Measurements from ENCODE around the gene ZFR.
"Not testable (repeated sequence)": the region's sequence is repeated elsewhere in the genome, so short reads cannot be mapped to it uniquely, and the experiment has no call there.

Gene ZFR

DNA sequence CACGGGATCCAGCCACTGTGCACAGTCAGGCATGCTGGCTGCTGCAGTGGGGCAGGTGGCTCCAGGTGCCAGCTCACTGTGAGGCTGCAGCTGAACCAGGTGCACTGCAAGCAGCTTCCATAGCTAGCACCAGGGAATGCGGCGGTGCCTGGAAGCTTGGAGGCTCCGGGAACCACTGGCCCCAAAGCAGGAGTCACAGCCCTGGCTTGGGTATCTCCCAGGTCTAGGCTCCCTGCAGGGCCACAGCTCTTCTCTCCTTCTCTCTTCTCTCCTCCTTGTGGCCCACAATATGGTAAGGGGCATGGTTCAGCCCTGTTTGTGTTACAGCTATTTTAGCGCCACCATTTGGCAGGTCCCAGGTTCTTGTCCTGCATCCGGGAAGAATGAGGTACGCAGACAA is 125.1 kb downstream of the ZFR start:
- no peak overlapping the region for H2AFZ ChIP-seq (ENCODE audit: low read depth, low read length)
- no peaks in the 10 kb centered on the region for H4K20me1 ChIP-seq (ENCODE audit: insufficient read depth, low read length)
- no peaks in the 10 kb centered on the region for H3K27me3 ChIP-seq (ENCODE audit: low read depth, low read length)
- no peak overlapping the region for H3K27ac ChIP-seq (ENCODE audit: low read length)
- H3K9me3 ChIP-seq (ENCODE audit: insufficient read depth, low read length): peaks cover 3% of the 10 kb centered on the region; the same call in 1 of the 2 replicates
- no peak overlapping the region for H3K4me2 ChIP-seq (ENCODE audit: low read length)
- no peak overlapping the region for H3K9ac ChIP-seq (ENCODE audit: low read length)
- no peaks in the 10 kb centered on the region for H3K4me1 ChIP-seq (ENCODE audit: low read length)
- no peak for TF ChIP-seq CTCF (IDR thresholded peaks at IDR 0.05; ENCODE audit: low read depth, low read length)
- TF ChIP-seq EZH2phosphoT487 (IDR thresholded peaks at IDR 0.05; ENCODE audit: low read depth): no peak
- no peaks in the 10 kb centered on the region for H3K79me2 ChIP-seq (ENCODE audit: low read length)
- H3K4me3 ChIP-seq (ENCODE audit: low read length): no peak overlapping the region
- H3K36me3 ChIP-seq (replicated peaks; ENCODE audit: low read depth, low read length): no peaks in the 10 kb centered on the region

- no peak overlapping the region for H3K4me2 ChIP-seq (ENCODE audit: low read length)
- TF ChIP-seq CTCF (IDR thresholded peaks at IDR 0.05; ENCODE audit: low read depth, low read length) (no peak), EZH2phosphoT487 (IDR thresholded peaks at IDR 0.05; ENCODE audit: low read depth) (no peak)
- no peaks in the 10 kb centered on the region for H3K4me1 ChIP-seq (ENCODE audit: low read length)
- H3K27ac ChIP-seq (ENCODE audit: low read length): no peak overlapping the region
- H3K36me3 ChIP-seq (replicated peaks; ENCODE audit: low read depth, low read length): no peaks in the 10 kb centered on the region
- H3K4me3 ChIP-seq (ENCODE audit: low read length): no peak overlapping the region
- no peak overlapping the region for H2AFZ ChIP-seq (ENCODE audit: low read depth, low read length)
- H3K79me2 ChIP-seq (ENCODE audit: low read length): peaks cover 4% of the 10 kb centered on the region
- no peaks in the 10 kb centered on the region for H4K20me1 ChIP-seq (ENCODE audit: insufficient read depth, low read length)
- no peaks in the 10 kb centered on the region for H3K27me3 ChIP-seq (ENCODE audit: low read depth, low read length)
- H3K9me3 ChIP-seq (ENCODE audit: insufficient read depth, low read length): peaks cover 3% of the 10 kb centered on the region; the same call in 1 of the 2 replicates
- no peak overlapping the region for H3K9ac ChIP-seq (ENCODE audit: low read length)
Measured at GRCh38 chr5:32317041-32317440, 127.5 kb downstream of the ZFR start.

- Histone ChIP-seq H3K9ac (ENCODE audit: low read length) (no peak overlapping the region), H2AFZ (ENCODE audit: low read depth, low read length) (no peak overlapping the region), H3K4me3 (ENCODE audit: low read length) (no peak overlapping the region), H4K20me1 (ENCODE audit: insufficient read depth, low read length) (no peaks in the 10 kb centered on the region), H3K4me1 (ENCODE audit: low read length) (peaks cover 9% of the 10 kb centered on the region), H3K27me3 (ENCODE audit: low read depth, low read length) (no peaks in the 10 kb centered on the region), H3K27ac (ENCODE audit: low read length) (no peak overlapping the region), H3K36me3 (replicated peaks; ENCODE audit: low read depth, low read length) (no peaks in the 10 kb centered on the region), H3K79me2 (ENCODE audit: low read length) (peaks cover 20% of the 10 kb centered on the region), H3K9me3 (ENCODE audit: insufficient read depth, low read length) (no peaks in the 10 kb centered on the region), H3K4me2 (ENCODE audit: low read length) (no peak overlapping the region)
- TF ChIP-seq CTCF (IDR thresholded peaks at IDR 0.05; ENCODE audit: low read depth, low read length): no peak
- no peak for TF ChIP-seq EZH2phosphoT487 (IDR thresholded peaks at IDR 0.05; ENCODE audit: low read depth)
Measured at GRCh38 chr5:32315221-32316014, 129.1 kb downstream of the ZFR start.

DNA sequence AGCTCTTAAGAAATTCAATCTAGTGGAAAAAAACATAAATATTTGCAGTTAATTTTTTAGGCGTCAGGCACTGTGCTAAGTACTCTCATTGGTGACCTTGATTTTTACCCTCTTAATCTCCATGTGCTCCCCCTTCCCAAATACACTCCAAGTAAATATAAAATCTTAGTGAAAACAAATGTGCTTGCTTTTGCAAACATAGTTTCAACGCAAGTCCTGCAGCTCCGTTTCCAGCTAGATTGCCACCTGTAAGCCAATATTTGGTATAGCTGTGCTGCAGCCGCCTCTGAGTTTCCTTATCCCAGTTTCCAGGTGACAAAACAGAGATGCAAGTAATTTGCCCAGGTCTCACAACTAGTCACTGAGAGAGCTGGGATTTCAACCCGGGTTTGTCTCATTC is 129.9 kb downstream of the ZFR start:
- TF ChIP-seq CTCF (IDR thresholded peaks at IDR 0.05; ENCODE audit: low read depth, low read length): no peak
- no peak for TF ChIP-seq EZH2phosphoT487 (IDR thresholded peaks at IDR 0.05; ENCODE audit: low read depth)
- no peaks in the 10 kb centered on the region for H3K27me3 ChIP-seq (ENCODE audit: low read depth, low read length)
- no peak overlapping the region for H3K9ac ChIP-seq (ENCODE audit: low read length)
- H3K27ac ChIP-seq (ENCODE audit: low read length): no peak overlapping the region
- H3K9me3 ChIP-seq (ENCODE audit: insufficient read depth, low read length): no peaks in the 10 kb centered on the region
- H3K4me1 ChIP-seq (ENCODE audit: low read length): peaks cover 9% of the 10 kb centered on the region
- no peaks in the 10 kb centered on the region for H3K36me3 ChIP-seq (replicated peaks; ENCODE audit: low read depth, low read length)
- H4K20me1 ChIP-seq (ENCODE audit: insufficient read depth, low read length): no peaks in the 10 kb centered on the region
- peaks cover 27% of the 10 kb centered on the region for H3K79me2 ChIP-seq (ENCODE audit: low read length)
- no peak overlapping the region for H2AFZ ChIP-seq (ENCODE audit: low read depth, low read length)
- no peak overlapping the region for H3K4me3 ChIP-seq (ENCODE audit: low read length)
- no peak overlapping the region for H3K4me2 ChIP-seq (ENCODE audit: low read length)

- not testable (repeated sequence) for H3K4me3 ChIP-seq (ENCODE audit: low read length); H3K27ac ChIP-seq (ENCODE audit: low read length); H3K27me3 ChIP-seq (ENCODE audit: low read depth, low read length); H3K4me1 ChIP-seq (ENCODE audit: low read length); H3K4me2 ChIP-seq (ENCODE audit: low read length); H4K20me1 ChIP-seq (ENCODE audit: insufficient read depth, low read length); H3K9ac ChIP-seq (ENCODE audit: low read length); H3K36me3 ChIP-seq (replicated peaks; ENCODE audit: low read depth, low read length); H3K9me3 ChIP-seq (ENCODE audit: insufficient read depth, low read length); H2AFZ ChIP-seq (ENCODE audit: low read depth, low read length)
- H3K79me2 ChIP-seq (ENCODE audit: low read length): peaks cover 32% of the 10 kb centered on the region
Measured at GRCh38 chr5:32314152-32314488, 130.4 kb downstream of the ZFR start.

Measured in OCI-LY3 (cell line).